Heart right ventricle (tissue), 16 donors: ENCODE results near the gene AIRE. TPM values are rescaled to one million over a fixed set of nuclear protein-coding genes. Genes with fewer than 3 reads are reported as not detected.

ENCODE experiments used
- ATAC-seq, 8 donors: fragments of 200-7000 bp; cut with Tn5 transposase; one replicate each; pipeline ENCODE4 v1.9.1; 2020; ENCODE audit warnings: mild to moderate bottlenecking in 8 of 8, moderate library complexity in 8 of 8, moderate number of reproducible peaks in 1 of 8
- DNase-seq, 2 donors: peaks; one replicate each; pipeline ENCODE4 v3.0.0-alpha.2; 2020
- H3K27ac ChIP-seq, 10 donors: fragments of 200-600 bp; sonication (generic) in 2 of 10; one replicate each; pipeline versions ENCODE4 v1.5.0 to v1.8.0; 2020 to 2022; ENCODE audit warnings: mild to moderate bottlenecking in 3 of 10
- H3K27me3 ChIP-seq, 7 donors: fragments of 200-600 bp; one replicate each; pipeline ENCODE4 v1.8.0; 2021 to 2022; ENCODE audit warnings: mild to moderate bottlenecking in 2 of 7
- H3K36me3 ChIP-seq, 9 donors: fragments of 200-600 bp; sonication (generic) in 1 of 9; one replicate each; pipeline versions ENCODE4 v1.5.0 to v1.8.0; 2020 to 2022; ENCODE audit warnings: mild to moderate bottlenecking in 2 of 9
- H3K4me1 ChIP-seq, 9 donors: fragments of 200-600 bp; sonication (generic) in 1 of 9; one replicate each; pipeline versions ENCODE4 v1.5.0 to v1.8.0; 2020 to 2022; ENCODE audit warnings: mild to moderate bottlenecking in 4 of 9
- H3K4me3 ChIP-seq, 10 donors: fragments of 200-600 bp; sonication (generic) in 2 of 10; one replicate each; pipeline versions ENCODE4 v1.5.0 to v1.8.0; 2020 to 2022; ENCODE audit warnings: mild to moderate bottlenecking in 7 of 10, moderate library complexity in 2 of 10
- H3K9me3 ChIP-seq, 11 donors: fragments of 200-600 bp in 10 of 11; sonication (generic) in 2 of 11; one replicate each; pipeline versions ENCODE4 v1.5.0 to v1.8.0; 2013 to 2022; ENCODE audit warnings: mild to moderate bottlenecking in 2 of 11, control low read depth in 1 of 11, moderate library complexity in 1 of 11
- CTCF ChIP-seq, 9 donors: fragments of 200-600 bp; sonication (generic) in 2 of 9; IDR thresholded peaks; one replicate each; pipeline versions ENCODE4 v1.5.0 to v1.8.0; 2021 to 2022; ENCODE audit warnings: antibody characterized with exemption in 9 of 9, mild to moderate bottlenecking in 5 of 9, moderate library complexity in 1 of 9
- WGBS, 2 donors: extraction: QIAGEN DNeasy Blood & Tissue Kit; methylation state at CpG; one replicate each; pipeline ENCODE4 v1.1.7; 2013; ENCODE audit warnings: inconsistent platforms in 1 of 2; 5-methylcytosine and 5-hydroxymethylcytosine counted together
- intact Hi-C, 10 donors: fragments of 100-400 bp; cut with DNase I; formaldehyde crosslinking; loops; one replicate each; pipeline versions ENCODE4 v1.11.1 to v1.14.2; 2022
- polyA plus RNA-seq, 2 donors: library from polyadenylated mRNA; stranded (reverse); fragments of 200-250 nt; gene quantifications; one replicate each; pipeline ENCODE4 v1.2.3, GENCODE V29; 2013
- total RNA-seq, 10 donors: library from RNA; stranded (reverse); fragmentation: NEBNext Ultra II Directional in 3 of 10; extraction: Animal tissue kit (Norgen Biotek cat#: 25700) in 3 of 10; gene quantifications; one replicate each; pipeline versions ENCODE4 v1.2.1 to v1.2.4, GENCODE V29; 2021 to 2023
- donor health status: Arrhythmogenic right ventricular cardiomyopathy.
- donor health status: ischemic (EF 13 %, LVEDD 7.1; RV severe dilation, severe dysfunction).
- donor health status: healthy with polysubstance abuse.
- donor health status: DM: no; HTN: yes; CAD: no.
- donor health status: DM: no; HTN: no; CAD: no.
- donor health status: ischemic (EF 25% LVEDD 6.9; RV normal size, moderate dysfunction).
- donor health status: ischemic (EF 25% LVEDD 5.7; RV mildly dilated, moderate dysfunction).
- donor health status: healthy.
- donor health status: DM: yes; HTN: yes; CAD: no.
- donor health status: Ischemic cardiomyopathy.
- donor health status: ischemic (EF 35%, LVEDD 5.7; RV mildly dilated, moderate dysfunction).
- donor health status: nonischemic (EF 11% LVEDD 7.7; RV severe dilation, severe dysfunction).
- donor health status: DM: yes; HTN: yes; CAD: no.
- donor health status: PGD.
- donor health status: ischemic (EF 29% LVEDD 5.4; RV normal size, mild dysfunction).
- donor health status: nonischemic (EF 23%, LVEDD 6.1; RV moderate dilation, normal function).

Gene AIRE
- total and polyA plus RNA-seq, 12 donors = 0.05 to 0.10 (median 0.06) TPM; not detected in 9

GRCh38 chr21:44260066-44260465 is 25.6 kb upstream of the AIRE start:
- TF ChIP-seq CTCF (IDR thresholded peaks at IDR 0.05) = no peak
- Histone ChIP-seq H3K27me3 (peaks cover 0 to 4% (median 0%) of the 10 kb centered on the region in 7 donors), H3K9me3 (peaks cover 0 to 10% (median 0%) of the 10 kb centered on the region in 11 donors), H3K4me3 (no peak overlapping the region), H3K36me3 (no peaks in the 10 kb centered on the region), H3K27ac (no peak overlapping the region), H3K4me1 (no peaks in the 10 kb centered on the region)
- ATAC-seq = no peak
- 50 to 64% methylated on average over 4 of the region's 4 CpGs for WGBS, 2 donors
- no peak for DNase-seq
- intact Hi-C loops = no loop called here

- Histone ChIP-seq H3K36me3 (no peaks in the 10 kb centered on the region), H3K27me3 (peaks cover 0 to 4% (median 0%) of the 10 kb centered on the region in 7 donors), H3K27ac (no peak overlapping the region), H3K4me1 (no peaks in the 10 kb centered on the region), H3K4me3 (no peak overlapping the region), H3K9me3 (peaks cover 0 to 10% (median 0%) of the 10 kb centered on the region in 11 donors)
- 81 to 84% methylated on average over 19 of the region's 19 CpGs for WGBS, 2 donors
- DNase-seq (no peak), ATAC-seq (peak in 1 of 8 donors; percentile 40)
- no peak for TF ChIP-seq CTCF (IDR thresholded peaks at IDR 0.05)
- intact Hi-C loops = no loop called here
Measured at GRCh38 chr21:44260791-44261631, 24.7 kb upstream of the AIRE start.

- intact Hi-C loops = no loop called here
- ATAC-seq (no peak), DNase-seq (no peak)
- H3K27me3 ChIP-seq = peaks cover 0 to 4% (median 0%) of the 10 kb centered on the region in 7 donors
- peaks cover 0 to 10% (median 0%) of the 10 kb centered on the region in 11 donors for H3K9me3 ChIP-seq
- no peaks in the 10 kb centered on the region for H3K4me1 ChIP-seq
- H3K4me3 ChIP-seq = no peak within 1 kb of the TSS
- TF ChIP-seq CTCF (IDR thresholded peaks at IDR 0.05) = no peak
- WGBS, 2 donors = 75 to 77% methylated on average over 16 to 19 of the region's 19 CpGs
- H3K36me3 ChIP-seq = no peaks in the 10 kb centered on the region
- no peak within 1 kb of the TSS for H3K27ac ChIP-seq
Measured at GRCh38 chr21:44261675-44262295, 23.9 kb upstream of the AIRE start, which contains the start of gene DNMT3L. Gene DNMT3L, minus strand, starts transcription at chr21:44261897. Its CDS starts 638 bp downstream, at chr21:44261259.

GRCh38 chr21:44262338-44263056 is 23.2 kb upstream of the AIRE start:
- peaks cover 0 to 10% (median 0%) of the 10 kb centered on the region in 11 donors for H3K9me3 ChIP-seq
- intact Hi-C loops = no loop called here
- DNase-seq = no peak
- no peak for ATAC-seq
- no peaks in the 10 kb centered on the region for H3K4me1 ChIP-seq
- peaks cover 0 to 4% (median 0%) of the 10 kb centered on the region in 7 donors for H3K27me3 ChIP-seq
- 84% methylated on average over 12 of the region's 12 CpGs for WGBS, 2 donors
- no peak overlapping the region for H3K27ac ChIP-seq
- H3K4me3 ChIP-seq = no peak overlapping the region
- no peak for TF ChIP-seq CTCF (IDR thresholded peaks at IDR 0.05)
- H3K36me3 ChIP-seq = no peaks in the 10 kb centered on the region
